HEK293 (cell line): ENCODE data around the gene ISG20L2.

Experiments
- CTCF ChIA-PET: fragments of 350-600 bp; formaldehyde crosslinking; extraction: SDS; loops from one replicate; lab custom pipeline; 2021; ENCODE audit warnings: antibody characterized with exemption; lab: Yijun Ruan, JAX
- POLR2A ChIA-PET: fragments of 300-600 bp; formaldehyde crosslinking; extraction: SDS; loops from one replicate; lab custom pipeline; 2020; ENCODE audit warnings: antibody characterized with exemption, inconsistent platforms; lab: Yijun Ruan, JAX
- H3K27ac ChIP-seq: fragments of 200-500 bp; sonication (Bioruptor generic); 2 replicates; pipeline ENCODE4 v1.5.1; 2014; ENCODE audit warnings: low read depth, low read length, control low read depth, inconsistent platforms; ENCODE audit errors: extremely low read depth
- H3K36me3 ChIP-seq, 2 experiments: fragments of 200-500 bp in 1 of 2; sonication (Bioruptor generic) in 1 of 2; 1 replicate in 1 of 2; 2 replicates in 1 of 2; pipeline ENCODE4 v1.5.1; 2014 to 2017; ENCODE audit warnings: inconsistent platforms in 2 of 2, low read length in 2 of 2; ENCODE audit not compliant: control insufficient read depth in 2 of 2, insufficient read depth in 1 of 2
- H3K4me1 ChIP-seq: fragments of 200-500 bp; sonication (Bioruptor generic); 2 replicates; pipeline ENCODE4 v1.5.1; 2014; ENCODE audit warnings: mild to moderate bottlenecking, low read length, inconsistent platforms; ENCODE audit not compliant: control insufficient read depth, insufficient read depth
- H3K4me3 ChIP-seq: 2 replicates; pipeline ENCODE4 v1.5.1; 2011; ENCODE audit warnings: low read depth, mild to moderate bottlenecking, control low read depth, low read length, moderate library complexity
- H3K9me3 ChIP-seq: fragments of 200-500 bp; sonication (Bioruptor generic); 2 replicates; pipeline ENCODE4 v1.5.1; 2014; ENCODE audit warnings: low read depth, low read length, inconsistent platforms; ENCODE audit not compliant: control insufficient read depth, insufficient read depth
- EGR2 ChIP-seq: fragments of 450-650 bp; formaldehyde crosslinking; IDR thresholded peaks from 2 replicates; pipeline ENCODE4 v1.5.1; 2016; ENCODE audit warnings: low read depth, missing biosample characterization, missing genetic modification characterization
- FEZF1 ChIP-seq: fragments of 450-650 bp; formaldehyde crosslinking; IDR thresholded peaks from 2 replicates; pipeline ENCODE4 v1.5.1; 2016; ENCODE audit warnings: missing biosample characterization, missing genetic modification characterization
- GLI2 ChIP-seq: fragments of 450-650 bp; formaldehyde crosslinking; IDR thresholded peaks from 2 replicates; pipeline ENCODE4; 2017; ENCODE audit warnings: missing biosample characterization, missing genetic modification characterization, low read depth, borderline replicate concordance
- KLF16 ChIP-seq: fragments of 450-650 bp; formaldehyde crosslinking; IDR thresholded peaks from 2 replicates; pipeline ENCODE4 v1.5.1; 2017; ENCODE audit warnings: missing biosample characterization, missing genetic modification characterization
- PATZ1 ChIP-seq: fragments of 450-650 bp; formaldehyde crosslinking; IDR thresholded peaks from 2 replicates; pipeline ENCODE4 v1.5.1; 2016; ENCODE audit warnings: missing biosample characterization, missing genetic modification characterization
- PRDM10 ChIP-seq: fragments of 450-650 bp; formaldehyde crosslinking; IDR thresholded peaks from 2 replicates; pipeline ENCODE4 v1.5.1; 2016; ENCODE audit warnings: missing biosample characterization, missing genetic modification characterization
- REPIN1 ChIP-seq: fragments of 450-650 bp; formaldehyde crosslinking; IDR thresholded peaks from 2 replicates; pipeline ENCODE4 v1.5.1; 2017; ENCODE audit warnings: missing biosample characterization, missing genetic modification characterization, low read depth
- ZBTB10 ChIP-seq: fragments of 450-650 bp; formaldehyde crosslinking; IDR thresholded peaks from 2 replicates; pipeline ENCODE4 v1.5.1; 2016; ENCODE audit warnings: missing biosample characterization, missing genetic modification characterization
- ZEB2 ChIP-seq: fragments of 450-650 bp; formaldehyde crosslinking; IDR thresholded peaks from 2 replicates; pipeline ENCODE4 v1.5.1; 2016; ENCODE audit warnings: missing biosample characterization, missing genetic modification characterization
- ZFHX2 ChIP-seq: fragments of 450-650 bp; formaldehyde crosslinking; conservative IDR thresholded peaks from 2 replicates; pipeline ENCODE4 v1.5.1; 2016; ENCODE audit warnings: missing biosample characterization, missing genetic modification characterization
- ZFP69B ChIP-seq: fragments of 450-650 bp; formaldehyde crosslinking; IDR thresholded peaks from 2 replicates; pipeline ENCODE4 v1.5.1; 2016; ENCODE audit warnings: missing biosample characterization, missing genetic modification characterization
- ZNF223 ChIP-seq: fragments of 450-650 bp; formaldehyde crosslinking; IDR thresholded peaks from 2 replicates; pipeline ENCODE4 v1.5.1; 2016; ENCODE audit warnings: missing biosample characterization, missing genetic modification characterization
- ZNF274 ChIP-seq, 2 experiments: fragments of 200-500 bp in 1 of 2; fragments of 450-650 bp in 1 of 2; sonication (Bioruptor generic) in 1 of 2; formaldehyde crosslinking in 1 of 2; IDR thresholded peaks; 2 replicates each; pipeline versions ENCODE4 v1.5.1 to v1.6.1; 2014 to 2016; ENCODE audit warnings: borderline replicate concordance in 1 of 2, inconsistent platforms in 1 of 2, low read length in 1 of 2, missing biosample characterization in 1 of 2, missing genetic modification characterization in 1 of 2
- ZNF596 ChIP-seq: fragments of 450-650 bp; IDR thresholded peaks from 2 replicates; pipeline ENCODE4 v1.5.0; 2018; ENCODE audit warnings: missing biosample characterization, mild to moderate bottlenecking, missing genetic modification characterization, moderate library complexity
- ZNF629 ChIP-seq: fragments of 450-650 bp; formaldehyde crosslinking; IDR thresholded peaks from 2 replicates; pipeline ENCODE4 v1.5.1; 2017; ENCODE audit warnings: missing biosample characterization, missing genetic modification characterization
- TF ChIP-seq, protein P1 (sequence below): fragments of 450-650 bp; formaldehyde crosslinking; IDR thresholded peaks from 2 replicates; pipeline ENCODE4 v1.5.1; 2016; ENCODE audit warnings: missing biosample characterization, missing genetic modification characterization, borderline replicate concordance
- TF ChIP-seq, protein P2 (sequence below): fragments of 450-650 bp; formaldehyde crosslinking; IDR thresholded peaks from 2 replicates; pipeline ENCODE4 v1.5.1; 2016; ENCODE audit warnings: missing biosample characterization, missing genetic modification characterization
- TF ChIP-seq, protein P3 (sequence below): fragments of 450-650 bp; formaldehyde crosslinking; IDR thresholded peaks from 2 replicates; pipeline ENCODE4 v1.5.1; 2017; ENCODE audit warnings: missing biosample characterization, missing genetic modification characterization

ISG20L2 gene

GRCh38 chr1:156750191-156750672 lies 21.7 kb upstream of the ISG20L2 start:
- H3K4me1 ChIP-seq: peaks cover 11% of the 10 kb centered on the region; the same call in 1 of the 2 replicates
- H3K9me3 ChIP-seq: no peaks in the 10 kb centered on the region
- peak overlapping the region; percentile 87 for H3K4me3 ChIP-seq
- ChIA-PET CTCF (interaction anchor here (0.6 to 1.3 kb wide), 4 partner anchors 19 to 142 kb away, joined by 3 read pairs; no protein-coding TSS in a partner anchor), POLR2A (interaction anchor here (0.6 to 3.2 kb wide), 4 partner anchors 9 to 17 kb away, joined by 3 to 63 read pairs (median 24); partner anchors contain the start of genes MRPL24 and PRCC)
- TF ChIP-seq ZEB2: peak; percentile 42; the same call in 1 of the 2 replicates
- peak; percentile 64; the same call in 1 of the 2 replicates for TF ChIP-seq EGR2
- TF ChIP-seq KLF16 (tag by site-specific recombination): no peak
- TF ChIP-seq, protein P1, sequence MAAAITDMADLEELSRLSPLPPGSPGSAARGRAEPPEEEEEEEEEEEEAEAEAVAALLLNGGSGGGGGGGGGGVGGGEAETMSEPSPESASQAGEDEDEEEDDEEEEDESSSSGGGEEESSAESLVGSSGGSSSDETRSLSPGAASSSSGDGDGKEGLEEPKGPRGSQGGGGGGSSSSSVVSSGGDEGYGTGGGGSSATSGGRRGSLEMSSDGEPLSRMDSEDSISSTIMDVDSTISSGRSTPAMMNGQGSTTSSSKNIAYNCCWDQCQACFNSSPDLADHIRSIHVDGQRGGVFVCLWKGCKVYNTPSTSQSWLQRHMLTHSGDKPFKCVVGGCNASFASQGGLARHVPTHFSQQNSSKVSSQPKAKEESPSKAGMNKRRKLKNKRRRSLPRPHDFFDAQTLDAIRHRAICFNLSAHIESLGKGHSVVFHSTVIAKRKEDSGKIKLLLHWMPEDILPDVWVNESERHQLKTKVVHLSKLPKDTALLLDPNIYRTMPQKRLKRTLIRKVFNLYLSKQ: no peak
- no peak for TF ChIP-seq GLI2
- no peak for TF ChIP-seq ZNF596 (tag by site-specific recombination)
- no peak for TF ChIP-seq FEZF1 (tag by site-specific recombination)
- 0 out of 2 replicates have a peak, but pooled peaks have one; percentile 18 for TF ChIP-seq ZNF629 (tag by site-specific recombination)
- TF ChIP-seq, protein P2, sequence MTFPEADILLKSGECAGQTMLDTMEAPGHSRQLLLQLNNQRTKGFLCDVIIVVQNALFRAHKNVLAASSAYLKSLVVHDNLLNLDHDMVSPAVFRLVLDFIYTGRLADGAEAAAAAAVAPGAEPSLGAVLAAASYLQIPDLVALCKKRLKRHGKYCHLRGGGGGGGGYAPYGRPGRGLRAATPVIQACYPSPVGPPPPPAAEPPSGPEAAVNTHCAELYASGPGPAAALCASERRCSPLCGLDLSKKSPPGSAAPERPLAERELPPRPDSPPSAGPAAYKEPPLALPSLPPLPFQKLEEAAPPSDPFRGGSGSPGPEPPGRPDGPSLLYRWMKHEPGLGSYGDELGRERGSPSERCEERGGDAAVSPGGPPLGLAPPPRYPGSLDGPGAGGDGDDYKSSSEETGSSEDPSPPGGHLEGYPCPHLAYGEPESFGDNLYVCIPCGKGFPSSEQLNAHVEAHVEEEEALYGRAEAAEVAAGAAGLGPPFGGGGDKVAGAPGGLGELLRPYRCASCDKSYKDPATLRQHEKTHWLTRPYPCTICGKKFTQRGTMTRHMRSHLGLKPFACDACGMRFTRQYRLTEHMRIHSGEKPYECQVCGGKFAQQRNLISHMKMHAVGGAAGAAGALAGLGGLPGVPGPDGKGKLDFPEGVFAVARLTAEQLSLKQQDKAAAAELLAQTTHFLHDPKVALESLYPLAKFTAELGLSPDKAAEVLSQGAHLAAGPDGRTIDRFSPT (tag by site-specific recombination): peak; percentile 15; the same call in 1 of the 2 replicates
- TF ChIP-seq PATZ1 (tag by site-specific recombination): peak; percentile 85
- 0 out of 2 replicates have a peak, but pooled peaks have one; percentile 17 for TF ChIP-seq REPIN1 (tag by site-specific recombination)
- TF ChIP-seq, protein P3, sequence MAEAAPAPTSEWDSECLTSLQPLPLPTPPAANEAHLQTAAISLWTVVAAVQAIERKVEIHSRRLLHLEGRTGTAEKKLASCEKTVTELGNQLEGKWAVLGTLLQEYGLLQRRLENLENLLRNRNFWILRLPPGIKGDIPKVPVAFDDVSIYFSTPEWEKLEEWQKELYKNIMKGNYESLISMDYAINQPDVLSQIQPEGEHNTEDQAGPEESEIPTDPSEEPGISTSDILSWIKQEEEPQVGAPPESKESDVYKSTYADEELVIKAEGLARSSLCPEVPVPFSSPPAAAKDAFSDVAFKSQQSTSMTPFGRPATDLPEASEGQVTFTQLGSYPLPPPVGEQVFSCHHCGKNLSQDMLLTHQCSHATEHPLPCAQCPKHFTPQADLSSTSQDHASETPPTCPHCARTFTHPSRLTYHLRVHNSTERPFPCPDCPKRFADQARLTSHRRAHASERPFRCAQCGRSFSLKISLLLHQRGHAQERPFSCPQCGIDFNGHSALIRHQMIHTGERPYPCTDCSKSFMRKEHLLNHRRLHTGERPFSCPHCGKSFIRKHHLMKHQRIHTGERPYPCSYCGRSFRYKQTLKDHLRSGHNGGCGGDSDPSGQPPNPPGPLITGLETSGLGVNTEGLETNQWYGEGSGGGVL (tag by site-specific recombination): peak; percentile 63
- peak; percentile 56; the same call in 1 of the 2 replicates for TF ChIP-seq ZFP69B (tag by site-specific recombination)
- peak; percentile 80 for TF ChIP-seq PRDM10 (tag by site-specific recombination)
- TF ChIP-seq ZBTB10 (tag by site-specific recombination): peak; percentile 52
- TF ChIP-seq ZNF223 (tag by site-specific recombination): no peak
- TF ChIP-seq ZNF274 (IDR thresholded peaks at IDR 0.05; ENCODE audit: low read length): no peak
- no peak for TF ChIP-seq ZNF274 (tag by site-specific recombination; IDR thresholded peaks at IDR 0.05; ENCODE audit: borderline replicate concordance)
- TF ChIP-seq ZFHX2 (tag by site-specific recombination): peak; percentile 64
- peak overlapping the region; percentile 95 for H3K27ac ChIP-seq
- H3K36me3 ChIP-seq: peaks cover 0 to 16% of the 10 kb centered on the region in 2 experiments; a peak in 1 of 3 replicates
